Heart left ventricle (tissue), 16 donors: ENCODE data around the gene HOXB6. TPM values are rescaled to one million over a fixed set of nuclear protein-coding genes. Genes with fewer than 3 reads are reported as not detected.

Experiments used
- ATAC-seq, 4 donors: fragments of 200-7000 bp; cut with Tn5 transposase; one replicate each; pipeline ENCODE4 v1.9.1; 2020 to 2022; ENCODE audit warnings: moderate library complexity in 4 of 4, mild to moderate bottlenecking in 3 of 4, moderate number of reproducible peaks in 1 of 4
- DNase-seq, 5 donors: peaks; one replicate each; pipeline ENCODE4 v3.0.0-alpha.2; 2020
- H3K27ac ChIP-seq, 12 donors: fragments of 200-600 bp; sonication (generic) in 4 of 12; one replicate each; pipeline versions ENCODE4 v1.5.0 to v1.8.0; 2016 to 2022; ENCODE audit warnings: mild to moderate bottlenecking in 2 of 12
- H3K27me3 ChIP-seq, 9 donors: fragments of 200-600 bp; sonication (generic) in 2 of 9; one replicate each; pipeline versions ENCODE4 v1.5.1 to v1.8.0; 2016 to 2022; ENCODE audit warnings: mild to moderate bottlenecking in 3 of 9
- H3K36me3 ChIP-seq, 9 donors: fragments of 200-600 bp; sonication (generic) in 2 of 9; one replicate each; pipeline versions ENCODE4 v1.5.0 to v1.8.0; 2018 to 2022; ENCODE audit warnings: mild to moderate bottlenecking in 2 of 9
- H3K4me1 ChIP-seq, 12 donors: fragments of 200-600 bp; sonication (generic) in 4 of 12; one replicate each; pipeline versions ENCODE4 v1.5.0 to v1.8.0; 2016 to 2022; ENCODE audit warnings: mild to moderate bottlenecking in 3 of 12
- H3K4me3 ChIP-seq, 12 donors: fragments of 200-600 bp; sonication (generic) in 4 of 12; one replicate each; pipeline versions ENCODE4 v1.5.0 to v1.8.0; 2017 to 2022; ENCODE audit warnings: mild to moderate bottlenecking in 9 of 12, moderate library complexity in 4 of 12
- H3K9me3 ChIP-seq, 12 donors: fragments of 200-600 bp; sonication (generic) in 4 of 12; one replicate each; pipeline versions ENCODE4 v1.5.0 to v1.8.0; 2016 to 2022; ENCODE audit warnings: mild to moderate bottlenecking in 1 of 12
- CTCF ChIP-seq, 12 donors: fragments of 200-600 bp; sonication (generic) in 4 of 12; IDR thresholded peaks; one replicate each; pipeline versions ENCODE4 v1.5.0 to v1.8.0; 2018 to 2022; ENCODE audit warnings: antibody characterized with exemption in 12 of 12, mild to moderate bottlenecking in 5 of 12
- POLR2A ChIP-seq, 2 donors: fragments of 450-650 bp; IDR thresholded peaks; one replicate each; pipeline ENCODE4 v1.6.1; 2017; ENCODE audit warnings: antibody characterized with exemption in 2 of 2, mild to moderate bottlenecking in 2 of 2, moderate library complexity in 2 of 2
- WGBS, 4 donors: extraction: QIAGEN DNeasy Blood & Tissue Kit in 2 of 4; methylation state at CpG; one replicate each; pipeline versions ENCODE4 v1.1.5 to v1.1.7; 2013 to 2018; 5-methylcytosine and 5-hydroxymethylcytosine counted together
- intact Hi-C, 10 donors: fragments of 100-400 bp; cut with DNase I; formaldehyde crosslinking; loops; one replicate each; pipeline versions ENCODE4 v1.11.1 to v1.14.2; 2022
- polyA plus RNA-seq, 2 donors: library from polyadenylated mRNA; stranded (reverse); fragments of 200-250 nt; gene quantifications; one replicate each; pipeline ENCODE4 v1.2.3, GENCODE V29; 2013
- total RNA-seq, 9 donors: library from RNA; depleted of rRNA in 2 of 9; stranded (reverse); fragments of >200 nt in 2 of 9; fragmentation: NEBNext Ultra II Directional in 3 of 9; extraction: Animal tissue kit (Norgen Biotek cat#: 25700) in 3 of 9; gene quantifications; one replicate each; pipeline versions ENCODE4 v1.1.0 to v1.2.4, GENCODE V29; 2016 to 2023
- donor health status: ischemic (EF 13 %, LVEDD 7.1; RV severe dilation, severe dysfunction).
- donor health status: healthy with polysubstance abuse.
- donor health status: DM: no; HTN: yes; CAD: no.
- donor health status: DM: no; HTN: no; CAD: no.
- donor health status: ischemic (EF 25% LVEDD 6.9; RV normal size, moderate dysfunction).
- donor health status: ischemic (EF 25% LVEDD 5.7; RV mildly dilated, moderate dysfunction).
- donor health status: healthy.
- donor health status: DM: yes; HTN: yes; CAD: no.
- donor health status: ischemic (EF 35%, LVEDD 5.7; RV mildly dilated, moderate dysfunction).
- donor health status: nonischemic (EF 11% LVEDD 7.7; RV severe dilation, severe dysfunction).
- donor health status: DM: yes; HTN: yes; CAD: no.
- donor health status: PGD.
- donor health status: ischemic (EF 29% LVEDD 5.4; RV normal size, mild dysfunction).
- donor health status: nonischemic (EF 23%, LVEDD 6.1; RV moderate dilation, normal function).

HOXB6 gene
- total and polyA plus RNA-seq, 11 donors = 0.30 to 2.0 (median 0.54) TPM; not detected in 1

GRCh38 chr17:48617471-48618255 lies 12.9 kb upstream of the HOXB6 start:
- ATAC-seq = no peak

GRCh38 chr17:48616717-48617470 lies 12.1 kb upstream of the HOXB6 start:
- ATAC-seq (no peak), DNase-seq (no peak)
- Histone ChIP-seq H3K27me3 (peaks cover 89 to 100% (median 96%) of the 10 kb centered on the region in 9 donors), H3K36me3 (no peaks in the 10 kb centered on the region), H3K9me3 (no peaks in the 10 kb centered on the region), H3K4me3 (no peak overlapping the region), H3K27ac (no peak overlapping the region), H3K4me1 (peaks cover 0 to 37% (median 9%) of the 10 kb centered on the region in 12 donors)
- intact Hi-C loops = loop anchor here (5.0 to 10.0 kb wide), 9 partner anchors 280 to 592 kb away; no protein-coding TSS in a partner anchor
- no peak for TF ChIP-seq CTCF (IDR thresholded peaks at IDR 0.05)
- no peak for TF ChIP-seq POLR2A (IDR thresholded peaks at IDR 0.05)
- WGBS, 4 donors = 8 to 17% (median 13%) methylated on average over 14 to 15 of the region's 15 CpGs

More at GRCh38 chr17:48617471-48618255, 12.9 kb upstream of the HOXB6 start:
- DNase-seq = no peak
- WGBS, 4 donors = 6 to 8% (median 7%) methylated on average over 32 to 43 of the region's 43 CpGs
- peaks cover 0 to 29% (median 4%) of the 10 kb centered on the region in 12 donors for H3K4me1 ChIP-seq
- intact Hi-C loops = loop anchor here (1.0 to 10.0 kb wide), 12 partner anchors 280 to 593 kb away; no protein-coding TSS in a partner anchor
- H3K4me3 ChIP-seq = no peak overlapping the region
- TF ChIP-seq POLR2A (IDR thresholded peaks at IDR 0.05) (no peak), CTCF (IDR thresholded peaks at IDR 0.05) (no peak)
- no peak overlapping the region for H3K27ac ChIP-seq
- peaks cover 88 to 100% (median 96%) of the 10 kb centered on the region in 9 donors for H3K27me3 ChIP-seq
- no peaks in the 10 kb centered on the region for H3K9me3 ChIP-seq
- H3K36me3 ChIP-seq = no peaks in the 10 kb centered on the region

GRCh38 chr17:48615963-48616716 lies 11.4 kb upstream of the HOXB6 start:
- 11 to 14% (median 13%) methylated on average over 17 of the region's 17 CpGs for WGBS, 4 donors
- Histone ChIP-seq H3K4me3 (no peak overlapping the region), H3K27me3 (peaks cover 89 to 100% (median 96%) of the 10 kb centered on the region in 9 donors), H3K36me3 (no peaks in the 10 kb centered on the region), H3K9me3 (no peaks in the 10 kb centered on the region), H3K4me1 (peaks cover 0 to 44% (median 12%) of the 10 kb centered on the region in 12 donors), H3K27ac (no peak overlapping the region)
- no peak for DNase-seq
- no peak for TF ChIP-seq POLR2A (IDR thresholded peaks at IDR 0.05)
- TF ChIP-seq CTCF (IDR thresholded peaks at IDR 0.05) = no peak
- ATAC-seq = no peak
- intact Hi-C loops = loop anchor here (5.0 to 10.0 kb wide), 9 partner anchors 279 to 591 kb away; no protein-coding TSS in a partner anchor
